GM12878 (cell line): ENCODE measurements around the gene RABL3. TPM values are rescaled to one million over a fixed set of nuclear protein-coding genes. Genes with fewer than 3 reads are reported as not detected.

ENCODE experiments used
- ATAC-seq: fragments of 200-7000 bp; cut with Tn5 transposase; 3 replicates; pipeline ENCODE4 v1.9.1; 2020; ENCODE audit warnings: mild to moderate bottlenecking, moderate library complexity
- BruUV-seq: library from RNA; stranded (reverse); fragments of 400-500 nt; replicated peaks from 2 replicates; lab custom pipeline; 2021; lab: Mats Ljungman, UMichigan
- CTCF ChIA-PET: fragments of 300-600 bp; sonication (Branson Sonifier 250); formaldehyde crosslinking; extraction: SDS; loops from one replicate; lab custom pipeline; 2021; ENCODE audit warnings: inconsistent platforms; lab: Yijun Ruan, JAX
- POLR2A ChIA-PET: fragments of 350-600 bp; formaldehyde crosslinking; extraction: SDS; loops from one replicate; lab custom pipeline; 2021; ENCODE audit warnings: inconsistent platforms; lab: Charles Lee
- RAD21 ChIA-PET: fragments of 300-600 bp; sonication (Branson Sonifier 250); formaldehyde crosslinking; loops from one replicate; lab custom pipeline; 2023; ENCODE audit warnings: antibody characterized with exemption; ENCODE audit not compliant: unreplicated experiment; lab: Charles Lee
- SMC1A ChIA-PET: fragments of 300-600 bp; sonication (Branson Sonifier 250); formaldehyde crosslinking; loops from one replicate; lab custom pipeline; 2023; ENCODE audit not compliant: unreplicated experiment, uncharacterized antibody; lab: Charles Lee
- DNase-seq: peaks from one replicate; pipeline ENCODE4 v3.0.0-alpha.2; 2011; ENCODE audit warnings: low read depth, low spot score
- FAIRE-seq: peaks from 3 replicates; lab custom pipeline; 2011; peaks lifted over from hg19 to GRCh38; lab: Jason Lieb, UNC
- H2AFZ ChIP-seq: 2 replicates; pipeline ENCODE4 v1.6.0; 2011; ENCODE audit warnings: low read depth, low read length, control low read depth; ENCODE audit not compliant: control insufficient read depth
- H3K27ac ChIP-seq: 2 replicates; pipeline ENCODE4 v1.5.1; 2011; ENCODE audit warnings: control low read depth; ENCODE audit not compliant: control insufficient read depth, insufficient read depth
- H3K27me3 ChIP-seq, 2 experiments: replicated peaks in 1 of 2; 2 replicates each; pipeline versions ENCODE4 v1.6.0 to v1.6.1; 2011; ENCODE audit warnings: low read length in 1 of 2; ENCODE audit not compliant: control insufficient read depth in 2 of 2, insufficient read depth in 2 of 2
- H3K36me3 ChIP-seq, 2 experiments: 2 replicates each; pipeline ENCODE4 v1.5.1; 2011; ENCODE audit warnings: low read length in 1 of 2; ENCODE audit not compliant: control insufficient read depth in 2 of 2, insufficient read depth in 2 of 2
- H3K4me1 ChIP-seq: 2 replicates; pipeline ENCODE4 v1.6.1; 2011; ENCODE audit warnings: mild to moderate bottlenecking, low read length, moderate library complexity, mixed read lengths; ENCODE audit not compliant: control insufficient read depth, insufficient read depth
- H3K4me2 ChIP-seq: 2 replicates; pipeline ENCODE4 v1.6.0; 2011; ENCODE audit warnings: control low read depth; ENCODE audit not compliant: control insufficient read depth, insufficient read depth
- H3K4me3 ChIP-seq: fragments of 200-600 bp; sonication (generic); 2 replicates; pipeline ENCODE4 v1.5.1; 2016
- H3K79me2 ChIP-seq: 2 replicates; pipeline ENCODE4 v1.6.0; 2011; ENCODE audit warnings: low read length; ENCODE audit not compliant: control insufficient read depth, insufficient read depth
- H3K9ac ChIP-seq: 2 replicates; pipeline ENCODE4 v1.8.0; 2011; ENCODE audit warnings: low read length, control low read depth, mixed read lengths; ENCODE audit not compliant: control insufficient read depth, insufficient read depth
- H3K9me3 ChIP-seq: replicated peaks from 3 replicates; pipeline ENCODE4 v1.5.1; 2011; ENCODE audit warnings: mild to moderate bottlenecking, low read length; ENCODE audit not compliant: control insufficient read depth, insufficient read depth
- H4K20me1 ChIP-seq: 2 replicates; pipeline ENCODE4 v1.6.0; 2011; ENCODE audit not compliant: control insufficient read depth, insufficient read depth
- CHD2 ChIP-seq: IDR thresholded peaks from 2 replicates; pipeline ENCODE4 v1.6.1; 2011; ENCODE audit warnings: low read depth, low read length, improper control_type of control experiment, borderline replicate concordance
- CREM ChIP-seq: IDR thresholded peaks from 2 replicates; pipeline ENCODE4 v1.6.1; 2014; ENCODE audit warnings: antibody characterized with exemption, low read depth
- HDAC6 ChIP-seq: fragments of 200-600 bp; sonication (generic); IDR thresholded peaks from one replicate; pipeline ENCODE4 v1.8.0; 2017; ENCODE audit warnings: antibody characterized with exemption; ENCODE audit not compliant: unreplicated experiment
- LARP7 ChIP-seq: fragments of 450-650 bp; IDR thresholded peaks from 2 replicates; pipeline ENCODE4 v1.6.1; 2017; ENCODE audit warnings: mild to moderate bottlenecking
- PAX5 ChIP-seq: IDR thresholded peaks from 2 replicates; pipeline ENCODE4 v1.6.1; 2011; ENCODE audit warnings: low read depth, low read length, borderline replicate concordance
- POLR2AphosphoS2 ChIP-seq: IDR thresholded peaks from 2 replicates; pipeline ENCODE4 v1.6.1; 2011; ENCODE audit warnings: low read depth, mild to moderate bottlenecking, low read length, improper control_type of control experiment, moderate library complexity
- SIX5 ChIP-seq: IDR thresholded peaks from 2 replicates; pipeline ENCODE4 v1.6.1; 2011; ENCODE audit warnings: mild to moderate bottlenecking, low read depth, low read length, moderate library complexity; ENCODE audit not compliant: severe bottlenecking
- TARDBP ChIP-seq: IDR thresholded peaks from 2 replicates; pipeline ENCODE4 v1.6.1; 2016; ENCODE audit warnings: borderline replicate concordance
- ZBTB11 ChIP-seq: fragments of 450-650 bp; formaldehyde crosslinking; IDR thresholded peaks from 2 replicates; pipeline ENCODE4 v1.5.0; 2022; ENCODE audit warnings: mild to moderate bottlenecking, missing genetic modification characterization
- ZNF24 ChIP-seq: fragments of 450-650 bp; IDR thresholded peaks from 2 replicates; pipeline ENCODE4 v1.6.1; 2017; ENCODE audit warnings: antibody characterized with exemption, mild to moderate bottlenecking
- ZZZ3 ChIP-seq: IDR thresholded peaks from 2 replicates; pipeline ENCODE4 v1.6.1; 2011; ENCODE audit warnings: low read depth; ENCODE audit not compliant: control insufficient read depth, insufficient read length
- WGBS: methylation state at CpG from one replicate; pipeline ENCODE4 v1.1.6; 2016; ENCODE audit warnings: low lambda C conversion rate; ENCODE audit not compliant: insufficient replicate concordance, insufficient coverage; ENCODE audit errors: missing lambda C conversion rate; 5-methylcytosine and 5-hydroxymethylcytosine counted together
- in situ Hi-C: fragments of 300-500 bp; cut with MboI; formaldehyde crosslinking; loops from 9 replicates; pipeline ENCODE4 v1.14.3; 2018; ENCODE audit warnings: mixed read lengths
- intact Hi-C: fragments of 100-400 bp; cut with micrococcal nuclease; formaldehyde crosslinking; loops from one replicate; pipeline ENCODE4 v1.14.2; 2022; ENCODE audit not compliant: unreplicated experiment
- polyA plus RNA-seq, 11 experiments: library from polyadenylated mRNA; depleted of rRNA in 4 of 11; unstranded in 6 of 11; stranded (reverse) in 5 of 11; fragments of >200 nt; fragmentation: Nextera tagmentation in 4 of 11; fragmentation: Illumina TruSeq in 1 of 11; extraction: Ambion mirVana in 4 of 11; extraction: Trizol in 1 of 11; gene quantifications; 1 replicate in 1 of 11; 2 replicates in 10 of 11; pipeline versions ENCODE4 v1.2.1 to v1.2.3, GENCODE V29; 2011 to 2016; ENCODE audit warnings: inconsistent platforms in 2 of 11, missing spikeins in 2 of 11, low read depth in 1 of 11
- total RNA-seq, 4 experiments: library from RNA; depleted of rRNA in 3 of 4; stranded (reverse); fragments of >200 nt in 3 of 4; fragmentation: Illumina TruSeq in 1 of 4; extraction: Trizol in 1 of 4; gene quantifications; 2 replicates each; pipeline versions ENCODE4 v1.2.1 to v1.2.3, GENCODE V29; 2013 to 2021
- TF ChIP-seq, protein P1 (sequence below): fragments of 450-650 bp; IDR thresholded peaks from 2 replicates; pipeline ENCODE4 v1.6.1; 2018; ENCODE audit warnings: borderline replicate concordance, mild to moderate bottlenecking; ENCODE audit not compliant: partially characterized antibody
- TF ChIP-seq, protein P2 (sequence below): fragments of 450-650 bp; IDR thresholded peaks from 2 replicates; pipeline ENCODE4 v1.6.1; 2016; ENCODE audit warnings: mild to moderate bottlenecking

Gene RABL3
- total and polyA plus RNA-seq, 10 of the 15 experiments (the other 5 are each of a cell fraction or from before 2014, with no cell fraction given) = 10.5 to 38.0 (median 25.2) TPM

- no peak for TF ChIP-seq PAX5
- no peak for TF ChIP-seq SIX5
- TF ChIP-seq CREM = peak; percentile 68; the same call in 1 of the 2 replicates
- TF ChIP-seq POLR2AphosphoS2 = no peak
- TF ChIP-seq HDAC6 = no peak
Observed at GRCh38 chr3:120763601-120764000, 21.3 kb upstream of the RABL3 start (continued).

DNA sequence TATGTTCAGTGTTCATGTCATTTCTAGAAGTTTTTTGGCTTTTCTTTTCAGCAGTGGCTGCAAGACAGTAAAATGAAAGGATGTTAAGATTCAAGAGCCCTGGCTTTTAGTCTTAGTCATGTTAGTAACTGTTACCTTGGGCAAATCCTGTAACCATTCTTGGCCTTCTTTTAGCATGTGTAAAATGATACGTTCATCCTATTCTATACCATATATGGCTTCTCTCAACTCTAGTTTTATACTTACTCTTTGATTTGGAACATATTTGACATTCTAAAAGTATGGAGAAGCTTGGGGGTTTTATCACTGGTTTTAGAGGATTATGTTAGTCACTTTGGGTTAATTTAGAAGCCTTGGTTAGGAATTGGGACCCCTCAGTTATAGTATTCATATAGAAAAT, 20.3 kb upstream of the RABL3 start:
- ChIA-PET POLR2A (interaction anchor here (1.0 to 1.8 kb wide), 3 partner anchors 10 to 165 kb away, joined by 3 to 5 read pairs (median 4); no protein-coding TSS in a partner anchor), RAD21 (interaction anchor here (0.8 to 6.0 kb wide), 7 partner anchors 8 to 167 kb away, joined by 3 to 30 read pairs (median 4); partner anchors contain the start of genes GTF2E1, NDUFB4 and RABL3), SMC1A (interaction anchor here (0.9 to 4.3 kb wide), 6 partner anchors 13 to 166 kb away, joined by 3 to 27 read pairs (median 8); partner anchors contain the start of gene NDUFB4), CTCF (interaction anchor here (0.9 to 3.0 kb wide), 6 partner anchors 9 to 195 kb away, joined by 3 to 14 read pairs (median 3); no protein-coding TSS in a partner anchor)
- Histone ChIP-seq H2AFZ (no peak overlapping the region), H3K4me3 (no peak overlapping the region), H4K20me1 (no peaks in the 10 kb centered on the region), H3K36me3 (no peaks in the 10 kb centered on the region), H3K4me2 (peak overlapping the region; percentile 9; the same call in 1 of the 2 replicates), H3K27ac (peak overlapping the region; percentile 15; the same call in 1 of the 2 replicates), H3K9me3 (no peaks in the 10 kb centered on the region; the same call in 1 of the 3 replicates), H3K79me2 (peaks cover 46% of the 10 kb centered on the region), H3K4me1 (peaks cover 18% of the 10 kb centered on the region), H3K27me3 (no peaks in the 10 kb centered on the region), H3K9ac (no peak overlapping the region)
- in situ Hi-C loops (no loop called here), intact Hi-C loops (loop anchor here (2.0 kb wide), 1 partner anchor 20 kb away; the partner anchor contains the start of genes GTF2E1 and RABL3)
- no peak for DNase-seq
- WGBS = 52% methylated on average over 1 of the region's 1 CpG
- ATAC-seq = peak; percentile 44
- FAIRE-seq = no peak
- BruUV-seq = no TSS peak
- no peak for TF ChIP-seq LARP7
- no peak for TF ChIP-seq ZZZ3
- TF ChIP-seq ZNF24 = no peak
- TF ChIP-seq CHD2 = no peak
- TF ChIP-seq TARDBP = no peak
- TF ChIP-seq, protein P1, sequence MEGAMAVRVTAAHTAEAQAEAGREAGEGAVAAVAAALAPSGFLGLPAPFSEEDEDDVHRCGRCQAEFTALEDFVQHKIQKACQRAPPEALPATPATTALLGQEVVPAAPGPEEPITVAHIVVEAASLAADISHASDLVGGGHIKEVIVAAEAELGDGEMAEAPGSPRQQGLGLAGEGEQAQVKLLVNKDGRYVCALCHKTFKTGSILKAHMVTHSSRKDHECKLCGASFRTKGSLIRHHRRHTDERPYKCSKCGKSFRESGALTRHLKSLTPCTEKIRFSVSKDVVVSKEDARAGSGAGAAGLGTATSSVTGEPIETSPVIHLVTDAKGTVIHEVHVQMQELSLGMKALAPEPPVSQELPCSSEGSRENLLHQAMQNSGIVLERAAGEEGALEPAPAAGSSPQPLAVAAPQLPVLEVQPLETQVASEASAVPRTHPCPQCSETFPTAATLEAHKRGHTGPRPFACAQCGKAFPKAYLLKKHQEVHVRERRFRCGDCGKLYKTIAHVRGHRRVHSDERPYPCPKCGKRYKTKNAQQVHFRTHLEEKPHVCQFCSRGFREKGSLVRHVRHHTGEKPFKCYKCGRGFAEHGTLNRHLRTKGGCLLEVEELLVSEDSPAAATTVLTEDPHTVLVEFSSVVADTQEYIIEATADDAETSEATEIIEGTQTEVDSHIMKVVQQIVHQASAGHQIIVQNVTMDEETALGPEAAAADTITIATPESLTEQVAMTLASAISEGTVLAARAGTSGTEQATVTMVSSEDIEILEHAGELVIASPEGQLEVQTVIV = no peak
- TF ChIP-seq, protein P2, sequence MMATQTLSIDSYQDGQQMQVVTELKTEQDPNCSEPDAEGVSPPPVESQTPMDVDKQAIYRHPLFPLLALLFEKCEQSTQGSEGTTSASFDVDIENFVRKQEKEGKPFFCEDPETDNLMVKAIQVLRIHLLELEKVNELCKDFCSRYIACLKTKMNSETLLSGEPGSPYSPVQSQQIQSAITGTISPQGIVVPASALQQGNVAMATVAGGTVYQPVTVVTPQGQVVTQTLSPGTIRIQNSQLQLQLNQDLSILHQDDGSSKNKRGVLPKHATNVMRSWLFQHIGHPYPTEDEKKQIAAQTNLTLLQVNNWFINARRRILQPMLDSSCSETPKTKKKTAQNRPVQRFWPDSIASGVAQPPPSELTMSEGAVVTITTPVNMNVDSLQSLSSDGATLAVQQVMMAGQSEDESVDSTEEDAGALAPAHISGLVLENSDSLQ = no peak
- no peak for TF ChIP-seq ZBTB11 (CRISPR knock-in tag)
